GM19099 (cell line): ENCODE results near the gene SLC26A2.

Experiments
- POLR2A ChIP-seq: IDR thresholded peaks from 3 replicates; pipeline ENCODE4 v1.6.1; 2011; ENCODE audit warnings: low read depth; ENCODE audit not compliant: insufficient read length; ENCODE audit errors: extremely low read depth

SLC26A2 gene

DNA sequence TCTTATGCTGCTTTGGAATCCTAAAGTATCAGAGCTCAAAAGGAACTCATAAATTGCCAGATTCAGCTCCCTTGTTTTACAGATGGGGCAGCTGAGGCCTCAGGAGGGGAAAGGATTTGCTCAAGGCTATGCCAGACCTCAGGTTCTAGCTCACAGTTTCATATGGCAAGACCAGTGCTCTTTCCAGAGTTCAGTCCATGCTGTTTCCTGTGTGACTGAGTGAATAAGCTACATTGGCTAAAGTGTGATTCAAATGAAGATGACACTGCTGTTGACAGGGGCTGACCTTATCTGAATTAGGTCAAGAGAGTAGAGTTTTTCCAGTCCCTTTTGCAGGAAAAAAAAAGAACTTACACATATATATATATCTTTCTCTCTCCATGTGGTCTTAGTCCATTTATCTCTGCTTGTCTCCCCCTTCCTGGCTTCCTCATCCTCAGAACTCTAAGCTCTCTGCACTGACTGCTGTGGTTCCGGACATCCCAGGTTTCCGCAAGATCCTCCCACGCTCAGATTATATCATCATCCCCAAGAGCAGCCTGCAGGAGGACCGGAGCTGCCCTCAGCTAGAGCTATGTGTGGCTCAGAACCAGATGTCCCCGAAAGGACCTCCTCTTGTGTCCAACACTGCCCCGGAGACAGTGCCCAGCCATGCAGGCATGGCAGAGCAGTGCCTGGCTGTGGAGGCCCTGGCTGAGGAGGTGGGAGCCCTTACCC lies 49.3 kb downstream of the SLC26A2 start:
- no peak for TF ChIP-seq POLR2A

DNA sequence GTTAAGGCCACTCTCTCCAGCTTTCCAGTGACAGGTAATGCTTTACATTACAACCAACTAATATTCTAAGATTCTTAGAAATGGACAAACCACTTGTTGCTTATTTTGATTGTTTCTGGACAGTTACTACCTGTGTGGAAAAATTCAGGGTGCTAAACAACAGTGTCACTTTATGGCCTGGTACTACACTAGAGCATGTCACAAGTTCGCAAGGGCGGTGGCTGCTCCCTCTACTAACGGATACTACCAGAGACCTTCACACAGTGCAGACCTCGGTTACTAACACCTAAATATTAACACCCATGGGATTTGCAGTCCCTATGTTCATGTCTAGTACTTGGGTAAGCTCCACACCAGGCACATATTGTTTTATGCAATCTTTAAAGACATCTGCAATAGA lies 53.4 kb downstream of the SLC26A2 start:
- no peak for TF ChIP-seq POLR2A

DNA sequence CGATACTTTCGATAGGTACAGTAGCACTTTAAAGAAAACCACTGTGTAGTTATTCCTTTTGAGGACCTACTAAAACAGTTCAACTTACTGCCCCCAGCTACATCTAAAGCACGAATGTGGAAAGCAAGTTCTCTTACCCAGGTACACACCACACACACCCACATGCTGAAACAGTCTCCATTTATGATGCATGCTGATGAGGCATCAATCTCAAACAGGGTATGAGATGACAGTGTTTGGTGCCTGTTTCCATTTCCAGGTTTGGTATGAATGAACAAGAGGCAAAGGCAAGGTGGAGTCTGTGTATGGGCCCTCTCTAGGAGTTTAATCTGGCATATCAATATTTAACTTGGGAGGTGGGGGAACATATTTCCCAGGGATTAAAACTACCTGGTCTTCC lies 53.9 kb downstream of the SLC26A2 start:
- TF ChIP-seq POLR2A = no peak

DNA sequence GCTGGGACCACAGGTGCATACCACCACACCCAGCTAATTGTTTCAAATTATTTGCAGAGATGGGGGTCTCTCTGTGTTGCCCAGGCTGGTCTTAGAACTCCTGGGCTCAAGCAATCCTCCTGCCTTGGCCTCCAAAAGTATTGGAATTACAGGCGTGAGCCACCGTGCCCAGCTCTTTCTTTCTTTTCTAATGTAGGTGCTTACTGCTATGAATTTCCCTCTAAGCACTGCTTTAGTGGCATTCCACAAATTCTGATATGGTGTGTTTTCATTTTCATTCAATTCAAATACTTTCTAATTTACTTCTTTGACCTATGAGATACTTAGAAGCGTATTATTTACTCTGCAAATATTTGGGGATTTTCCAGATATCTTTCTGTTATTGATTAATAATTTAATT lies 54.9 kb downstream of the SLC26A2 start:
- no peak for TF ChIP-seq POLR2A

DNA sequence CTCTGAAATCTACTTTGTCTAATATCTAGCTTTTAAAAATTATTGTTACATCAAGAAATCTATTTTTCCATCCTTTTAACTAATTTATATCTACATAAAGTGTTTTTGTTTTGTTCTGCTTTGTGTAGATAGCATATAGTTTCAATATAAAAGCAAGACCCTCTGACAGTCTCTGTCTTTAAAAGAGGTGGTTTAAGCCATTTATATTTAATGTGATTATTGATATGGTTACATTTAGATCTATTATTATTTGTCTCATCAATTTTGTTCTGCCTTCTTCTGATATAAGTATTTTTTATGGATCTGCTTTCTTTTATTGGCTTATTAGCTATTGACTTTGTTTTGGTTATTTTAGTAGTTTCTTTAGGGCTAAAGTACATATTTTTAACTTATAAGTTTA lies 56.0 kb downstream of the SLC26A2 start:
- no peak for TF ChIP-seq POLR2A

DNA sequence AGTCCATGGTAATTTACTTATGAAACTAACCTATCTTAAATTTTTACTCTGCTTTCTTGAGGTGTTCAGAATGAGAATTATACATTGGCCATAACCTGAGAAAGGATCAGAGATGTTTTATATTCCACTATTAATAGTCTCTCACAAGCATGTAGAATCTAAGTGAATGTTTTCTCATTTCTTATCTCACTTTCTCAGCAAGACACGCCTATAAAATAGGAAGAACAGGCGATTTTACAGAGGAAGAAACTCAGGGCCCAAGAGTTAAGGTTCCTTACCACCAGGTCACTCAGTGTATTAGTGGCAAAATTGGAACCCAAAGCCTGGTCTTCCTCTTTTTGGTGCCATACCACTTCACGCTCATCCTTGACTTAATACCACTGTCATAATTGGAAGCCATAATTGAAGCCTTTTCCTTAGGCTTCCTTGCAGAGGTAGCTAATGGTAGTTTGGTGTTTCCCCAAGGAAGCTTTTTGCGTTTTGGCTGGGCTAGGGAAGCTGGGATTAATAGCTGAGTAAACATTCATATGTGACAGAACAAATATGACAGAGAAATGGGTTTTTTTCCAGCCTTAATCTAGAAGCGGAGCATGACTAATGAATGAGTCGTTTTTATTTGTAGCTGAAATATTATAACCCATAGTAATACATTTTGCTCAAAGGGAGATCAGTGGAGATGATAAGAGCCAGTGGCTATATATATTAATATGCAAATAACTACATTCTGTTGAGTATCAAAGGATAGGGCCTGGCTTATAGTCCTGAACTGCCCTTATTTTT lies 56.9 kb downstream of the SLC26A2 start:
- TF ChIP-seq POLR2A = no peak

DNA sequence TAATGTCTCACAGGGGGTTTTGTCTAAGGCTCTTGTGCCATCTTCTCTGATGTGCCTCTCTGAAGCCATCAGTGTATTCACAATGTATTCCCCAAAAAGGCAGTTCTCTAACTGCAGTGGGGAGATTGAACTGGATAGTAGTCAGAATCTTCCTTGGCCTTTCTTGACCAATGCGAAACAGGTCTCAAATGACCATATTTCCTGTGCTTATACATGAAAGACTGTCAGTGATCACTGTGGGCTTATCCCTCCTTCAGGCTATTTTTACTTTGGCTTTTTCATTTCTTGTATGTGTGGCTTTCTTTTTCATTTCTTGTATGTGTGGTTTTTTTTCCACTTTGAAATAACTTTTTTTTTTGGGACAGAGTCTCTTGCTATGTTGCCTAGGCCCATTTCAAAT lies 59.7 kb downstream of the SLC26A2 start:
- no peak for TF ChIP-seq POLR2A

DNA sequence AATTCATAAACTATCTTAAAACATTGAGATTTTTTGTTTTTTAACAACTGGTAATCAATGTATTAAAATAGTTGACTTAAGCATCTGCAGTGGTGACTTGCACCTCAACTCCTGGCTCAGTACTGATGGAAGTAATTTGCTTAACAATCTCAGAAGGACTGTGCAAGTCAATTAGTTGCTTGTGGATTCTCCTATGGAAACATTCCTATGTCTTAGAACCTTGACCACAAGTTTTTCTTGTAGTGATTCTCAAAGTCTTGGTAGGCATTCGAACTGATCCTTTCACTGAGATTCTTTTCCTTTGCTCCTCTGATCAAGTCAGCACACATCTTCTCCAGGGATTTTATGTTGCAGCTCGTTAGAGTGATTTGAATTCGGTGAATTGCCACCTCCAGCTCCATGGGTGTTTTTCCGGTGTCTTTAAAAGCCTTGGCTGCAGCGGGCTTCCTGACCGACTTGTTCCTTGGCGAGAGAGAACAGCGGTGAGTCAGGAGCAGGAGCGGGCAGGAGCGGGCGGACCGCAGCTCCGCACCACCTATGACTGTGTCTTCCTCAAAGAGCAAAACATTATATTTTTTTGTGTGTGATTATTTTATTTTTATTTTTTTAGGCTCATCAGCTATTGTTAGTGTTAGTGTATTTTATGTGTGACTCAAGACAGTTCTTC lies 61.1 kb downstream of the SLC26A2 start:
- TF ChIP-seq POLR2A = no peak

DNA sequence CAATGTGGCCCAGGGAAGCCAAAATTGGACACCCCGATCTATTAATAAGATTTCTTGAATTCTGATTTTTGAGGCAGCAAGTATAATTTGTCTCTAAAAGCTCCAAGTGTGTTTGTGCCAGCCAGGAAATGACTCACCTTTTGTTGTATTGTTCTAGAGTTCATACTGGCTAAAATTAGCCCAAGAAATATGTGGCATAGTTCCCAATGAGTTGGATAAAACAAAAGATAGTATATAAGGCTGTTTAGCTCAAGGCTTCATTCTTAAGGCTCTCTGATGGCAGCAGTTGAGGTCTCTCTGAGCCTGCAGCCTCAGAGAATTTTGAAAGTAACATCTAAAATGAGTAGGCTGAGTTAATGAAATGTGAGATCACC lies 61.6 kb downstream of the SLC26A2 start:
- TF ChIP-seq POLR2A = no peak

DNA sequence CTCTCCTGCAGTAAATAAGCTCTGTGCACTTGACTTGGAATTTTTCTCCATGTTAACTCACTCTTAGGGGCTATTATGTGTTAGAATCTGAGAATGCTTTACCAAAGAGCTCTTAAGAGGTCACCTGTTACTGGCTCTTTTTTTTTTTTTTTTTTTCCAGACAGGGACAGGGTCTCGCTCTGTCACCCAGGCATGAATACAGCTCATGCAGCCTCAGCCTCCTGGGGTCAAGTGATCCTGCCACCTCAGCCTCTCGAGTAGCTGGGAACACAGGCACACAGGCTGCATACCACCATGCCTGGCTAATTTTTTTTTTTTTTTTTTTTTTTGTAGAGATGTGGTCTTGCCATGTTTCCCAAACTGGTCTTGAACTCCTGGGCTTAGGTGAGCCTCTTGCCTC lies 62.1 kb downstream of the SLC26A2 start:
- no peak for TF ChIP-seq POLR2A

DNA sequence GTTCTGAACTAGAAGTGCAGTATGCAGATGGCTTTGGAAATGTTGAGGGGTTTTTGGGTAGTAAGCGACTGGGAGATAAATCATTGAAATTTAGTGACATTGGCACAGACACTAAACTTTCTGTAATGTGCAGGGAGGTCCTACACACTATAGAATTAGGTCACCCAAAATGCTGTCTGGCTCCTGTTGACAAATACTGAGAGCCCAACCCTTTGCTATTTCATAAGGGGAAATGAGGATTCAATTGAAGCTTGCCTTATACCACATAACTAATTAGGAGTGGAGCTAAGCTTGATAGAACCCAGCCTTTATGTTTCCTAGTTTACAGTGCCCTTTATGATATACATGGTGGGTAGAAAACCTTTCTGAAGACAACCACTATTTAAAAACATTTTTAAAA lies 62.6 kb downstream of the SLC26A2 start:
- TF ChIP-seq POLR2A = no peak

DNA sequence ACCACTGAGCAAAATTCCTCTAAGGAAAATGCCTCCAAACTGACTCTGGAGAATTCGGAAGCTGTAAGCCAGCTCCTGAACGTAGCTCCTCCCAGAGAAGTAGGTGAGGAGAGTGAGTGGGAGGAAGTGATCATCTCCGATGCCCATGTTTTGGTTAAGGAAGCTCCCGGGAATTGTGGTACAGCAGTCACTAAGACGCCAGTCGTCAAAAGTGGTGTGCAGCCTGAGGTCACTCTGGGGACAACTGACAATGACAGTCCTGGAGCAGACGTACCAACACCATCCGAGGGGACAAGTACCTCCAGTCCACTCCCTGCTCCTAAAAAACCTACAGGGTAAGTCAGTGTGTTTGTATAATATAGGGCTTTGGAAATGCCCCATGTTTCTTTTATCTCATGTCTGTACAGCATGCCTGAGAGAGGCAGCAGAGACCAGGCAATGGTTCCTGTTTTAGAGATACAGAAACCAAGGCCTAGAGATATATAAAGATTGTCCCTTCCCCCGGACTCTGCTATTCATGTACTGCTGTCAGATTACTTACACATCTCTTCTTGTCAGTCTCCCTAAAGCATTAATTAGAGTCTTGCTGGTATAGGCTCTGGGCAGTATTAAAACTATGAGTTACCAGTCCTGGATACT lies 63.9 kb downstream of the SLC26A2 start:
- TF ChIP-seq POLR2A = no peak

DNA sequence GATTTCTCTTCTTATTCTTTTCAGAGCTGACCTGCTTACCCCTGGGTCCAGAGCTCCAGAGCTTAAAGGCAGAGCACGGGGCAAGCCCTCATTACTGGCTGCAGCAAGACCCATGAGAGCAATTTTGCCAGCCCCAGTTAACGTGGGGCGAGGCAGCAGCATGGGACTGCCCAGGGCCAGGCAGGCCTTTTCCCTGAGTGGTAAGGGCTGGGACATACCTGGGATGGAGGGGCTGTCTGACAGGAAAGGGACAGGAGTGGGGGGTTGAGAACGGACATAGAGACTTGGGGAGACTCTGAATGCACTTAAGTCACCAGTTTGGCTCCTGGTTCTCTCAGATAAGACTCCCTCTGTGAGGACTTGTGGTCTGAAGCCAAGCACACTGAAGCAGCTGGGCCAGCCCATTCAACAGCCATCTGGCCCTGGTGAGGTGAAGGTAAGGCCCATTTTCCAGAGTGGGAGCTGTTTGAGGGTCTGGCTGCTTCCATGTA lies 66.2 kb downstream of the SLC26A2 start:
- TF ChIP-seq POLR2A = no peak

DNA sequence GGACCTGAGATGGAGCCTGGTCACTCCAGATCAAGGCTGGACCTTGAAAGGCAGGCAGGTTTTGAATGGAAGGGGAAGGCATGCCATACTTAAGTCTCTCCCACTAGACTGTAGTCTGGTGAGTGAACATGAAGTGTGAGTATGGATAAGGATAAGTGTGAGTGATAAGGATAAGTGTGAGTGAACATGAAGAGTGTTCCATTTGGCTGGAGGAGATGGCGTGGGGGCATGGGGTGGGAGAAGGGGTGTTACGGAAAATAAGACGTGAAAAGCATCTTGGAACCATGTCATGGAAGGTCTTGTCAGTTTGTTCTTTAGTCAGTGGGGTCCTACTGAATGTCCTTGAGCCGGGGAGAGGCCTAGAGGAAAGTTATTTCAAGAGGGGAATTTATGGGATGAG lies 72.8 kb downstream of the SLC26A2 start:
- no peak for TF ChIP-seq POLR2A

DNA sequence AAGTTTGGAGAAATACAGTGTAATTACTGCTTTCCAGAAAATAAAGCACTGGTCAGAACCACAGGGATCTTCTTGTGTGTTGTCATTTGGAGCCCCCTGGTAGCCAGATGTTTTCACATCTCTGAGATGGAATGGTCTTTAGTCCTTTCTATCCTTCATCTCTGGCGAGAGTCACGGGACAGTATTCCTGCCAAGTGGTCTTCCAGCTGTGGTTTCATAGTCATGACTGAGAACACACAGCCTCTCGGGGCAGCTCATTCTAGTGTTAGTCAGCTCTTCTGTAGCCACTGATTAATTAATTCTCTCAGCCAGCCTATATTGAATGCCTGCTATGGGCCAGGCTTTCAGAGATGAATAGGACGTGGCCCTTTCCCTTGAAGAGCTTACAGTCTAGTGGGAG lies 74.1 kb downstream of the SLC26A2 start:
- TF ChIP-seq POLR2A = no peak
